ENCODE measurements around the gene LRP1B.

The LRP1B gene

DNA sequence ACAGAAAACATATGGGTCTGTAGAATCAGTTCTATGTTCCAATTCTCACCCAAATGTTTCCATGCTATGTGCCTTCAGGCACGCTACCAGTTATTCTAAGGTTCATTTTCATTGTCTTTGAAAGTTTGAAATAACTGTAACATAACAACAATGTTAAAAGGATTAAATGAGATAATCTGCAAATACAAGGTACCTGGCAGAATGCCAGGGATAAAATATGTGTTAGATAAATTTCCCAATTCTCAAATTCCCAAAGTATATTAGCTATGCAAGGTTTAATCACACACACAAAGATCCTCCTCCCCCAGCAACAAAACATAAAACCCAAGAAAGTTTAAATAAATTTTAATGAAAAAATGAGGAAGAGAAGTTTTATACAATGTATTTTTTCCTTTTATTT is 261.2 kb downstream of the LRP1B start:
- no peak for TF ChIP-seq FOXP2 (optimal IDR thresholded peaks at IDR 0.05; ENCODE audit: borderline replicate concordance, extremely low read depth, extremely low read length, insufficient read depth)

DNA sequence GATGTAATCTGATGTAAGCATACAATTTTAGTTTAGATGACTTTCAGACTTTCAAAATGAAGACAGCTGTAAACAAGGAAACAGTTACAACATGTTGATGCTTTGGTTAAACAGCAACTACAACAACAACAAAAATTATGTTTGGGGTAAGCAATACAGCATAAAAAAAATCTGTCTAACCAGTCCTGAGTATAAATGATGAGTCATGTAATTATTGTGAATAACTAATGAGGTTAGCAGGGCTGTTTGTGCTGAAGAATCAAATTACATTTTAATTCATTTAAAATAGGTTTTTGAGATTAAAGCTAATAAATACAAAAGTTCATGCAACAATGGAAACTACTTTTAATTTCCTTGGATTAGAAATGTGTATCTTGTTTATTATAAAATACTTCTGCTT is 266.9 kb downstream of the LRP1B start:
- TF ChIP-seq TAF1 (IDR thresholded peaks at IDR 0.05; ENCODE audit: borderline replicate concordance, insufficient read depth, low read length) = no peak
- TF ChIP-seq POLR2AphosphoS5 (IDR thresholded peaks at IDR 0.05; ENCODE audit: low read depth, low read length) = no peak
- no peak for TF ChIP-seq SIN3A (IDR thresholded peaks at IDR 0.05; ENCODE audit: borderline replicate concordance, insufficient read depth, low read length)
- TF ChIP-seq FOXP2 (optimal IDR thresholded peaks at IDR 0.05; ENCODE audit: borderline replicate concordance, extremely low read depth, extremely low read length, insufficient read depth) = no peak
- no peak for TF ChIP-seq REST (IDR thresholded peaks at IDR 0.05; ENCODE audit: insufficient read depth in 1 of 2, low read depth in 2 of 2, low read length in 2 of 2)

GRCh38 chr2:141856215-141856919 is 274.4 kb downstream of the LRP1B start:
- TF ChIP-seq REST (IDR thresholded peaks at IDR 0.05; ENCODE audit: insufficient read depth in 1 of 2, low read depth in 2 of 2, low read length in 2 of 2) (no peak), TAF1 (IDR thresholded peaks at IDR 0.05; ENCODE audit: borderline replicate concordance, insufficient read depth, low read length) (no peak), FOXP2 (optimal IDR thresholded peaks at IDR 0.05; ENCODE audit: borderline replicate concordance, extremely low read depth, extremely low read length, insufficient read depth) (no peak), SIN3A (IDR thresholded peaks at IDR 0.05; ENCODE audit: borderline replicate concordance, insufficient read depth, low read length) (no peak), POLR2AphosphoS5 (IDR thresholded peaks at IDR 0.05; ENCODE audit: low read depth, low read length) (no peak)

DNA sequence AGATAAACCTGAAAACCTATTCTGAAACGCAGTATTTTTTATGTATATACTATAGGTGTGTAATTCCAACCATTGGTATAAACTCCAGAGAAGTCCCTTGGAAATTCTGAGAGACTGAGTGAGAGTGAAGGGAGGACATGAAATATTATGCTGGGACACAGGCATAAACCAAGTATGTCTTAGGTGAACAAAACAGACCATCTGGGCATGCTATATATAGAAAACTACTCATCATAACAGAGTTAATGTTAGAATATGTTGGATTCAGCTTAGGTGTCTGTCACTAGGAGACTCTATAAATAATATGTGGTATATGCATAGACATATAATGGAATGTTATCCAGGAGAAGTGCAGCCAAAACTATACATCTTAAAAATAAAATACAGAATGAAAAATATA is 282.6 kb downstream of the LRP1B start:
- no peak for TF ChIP-seq POLR2AphosphoS5 (IDR thresholded peaks at IDR 0.05; ENCODE audit: low read depth, low read length)
- no peak for TF ChIP-seq TAF1 (IDR thresholded peaks at IDR 0.05; ENCODE audit: borderline replicate concordance, insufficient read depth, low read length)
- no peak for TF ChIP-seq FOXP2 (optimal IDR thresholded peaks at IDR 0.05; ENCODE audit: borderline replicate concordance, extremely low read depth, extremely low read length, insufficient read depth)
- no peak for TF ChIP-seq SIN3A (IDR thresholded peaks at IDR 0.05; ENCODE audit: borderline replicate concordance, insufficient read depth, low read length)
- no peak for TF ChIP-seq REST (IDR thresholded peaks at IDR 0.05; ENCODE audit: insufficient read depth in 1 of 2, low read depth in 2 of 2, low read length in 2 of 2)

DNA sequence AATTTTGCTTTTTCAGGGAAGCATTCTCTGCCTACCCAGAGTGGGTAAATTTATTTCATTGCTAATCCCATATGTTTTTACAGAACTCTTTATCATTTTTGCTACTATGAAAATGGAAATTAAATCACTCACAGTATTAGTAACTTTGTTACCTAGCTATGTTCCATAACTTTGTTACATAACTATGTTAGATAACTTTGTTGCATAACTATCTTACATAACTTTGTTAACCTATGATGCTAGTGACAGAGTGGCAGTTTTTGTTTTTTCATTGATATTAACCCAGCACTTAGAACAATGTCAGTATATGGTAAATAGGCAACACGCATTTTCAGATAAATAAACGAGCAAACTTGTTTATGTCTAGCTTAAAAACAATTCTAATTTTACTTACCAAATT is 286.6 kb downstream of the LRP1B start:
- no peak for TF ChIP-seq TAF1 (IDR thresholded peaks at IDR 0.05; ENCODE audit: borderline replicate concordance, insufficient read depth, low read length)
- no peak for TF ChIP-seq SIN3A (IDR thresholded peaks at IDR 0.05; ENCODE audit: borderline replicate concordance, insufficient read depth, low read length)
- no peak for TF ChIP-seq REST (IDR thresholded peaks at IDR 0.05; ENCODE audit: insufficient read depth in 1 of 2, low read depth in 2 of 2, low read length in 2 of 2)
- no peak for TF ChIP-seq POLR2AphosphoS5 (IDR thresholded peaks at IDR 0.05; ENCODE audit: low read depth, low read length)
- no peak for TF ChIP-seq FOXP2 (optimal IDR thresholded peaks at IDR 0.05; ENCODE audit: borderline replicate concordance, extremely low read depth, extremely low read length, insufficient read depth)

All from PFSK-1 (cell line).